Measurements from ENCODE around the gene CACNB2. TPM values are rescaled to one million over a fixed set of nuclear protein-coding genes. Genes with fewer than 3 reads are reported as not detected.

Gene CACNB2
- total RNA-seq, 1 experiment from 2014 or later = not detected

DNA sequence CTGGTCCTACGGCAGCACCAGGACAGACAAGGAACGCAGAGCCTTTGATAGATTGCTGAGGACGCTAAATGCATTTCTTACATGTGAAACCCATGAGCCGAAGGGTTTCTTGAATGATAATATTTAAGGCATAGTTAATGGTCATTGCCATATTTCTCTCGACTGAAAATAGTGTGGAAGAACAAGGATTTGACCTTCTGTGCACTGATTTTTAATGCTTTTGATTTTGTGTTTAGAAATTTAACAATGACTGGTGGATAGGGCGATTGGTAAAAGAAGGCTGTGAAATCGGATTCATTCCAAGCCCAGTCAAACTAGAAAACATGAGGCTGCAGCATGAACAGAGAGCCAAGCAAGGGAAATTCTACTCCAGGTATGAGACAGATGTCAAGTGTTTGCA lies 360.4 kb downstream of the CACNB2 start:
- Histone ChIP-seq H3K9me2 (ENCODE audit: insufficient read depth) (no peaks in the 10 kb centered on the region), H3K27ac (no peak overlapping the region), H3K36me3 (ENCODE audit: low read depth) (no peaks in the 10 kb centered on the region), H3K27me3 (ENCODE audit: insufficient read depth, low read depth) (no peaks in the 10 kb centered on the region; the same call in 1 of the 2 replicates), H3F3A (ENCODE audit: insufficient read depth, low read depth) (no peaks in the 10 kb centered on the region), H4K20me1 (ENCODE audit: insufficient read depth) (no peaks in the 10 kb centered on the region), H3K4me3 (no peak overlapping the region), H2AFZ (no peak overlapping the region), H3K4me2 (no peak overlapping the region), H3K79me2 (ENCODE audit: low read depth) (no peaks in the 10 kb centered on the region), H3K9me3 (ENCODE audit: insufficient read depth, low read depth) (no peaks in the 10 kb centered on the region), H3K4me1 (replicated peaks; ENCODE audit: insufficient read depth) (no peaks in the 10 kb centered on the region)
- BruUV-seq (replicated peaks) = no TSS peak
- CTCF ChIA-PET = no interaction called here
- no peak for DNase-seq
- TF ChIP-seq CTCF (conservative IDR thresholded peaks at IDR 0.05) (no peak), EZH2 (IDR thresholded peaks at IDR 0.05; ENCODE audit: low read depth) (no peak)
- intact Hi-C loops (cut with micrococcal nuclease; ENCODE audit: unreplicated experiment) = no loop called here
- POLR2A ChIA-PET (ENCODE audit: unreplicated experiment) = no interaction called here

GRCh38 chr10:18501198-18501597 lies 361.0 kb downstream of the CACNB2 start:
- POLR2A ChIA-PET (ENCODE audit: unreplicated experiment) = no interaction called here
- no peak for TF ChIP-seq EZH2 (IDR thresholded peaks at IDR 0.05; ENCODE audit: low read depth)
- TF ChIP-seq CTCF (conservative IDR thresholded peaks at IDR 0.05) = no peak
- CTCF ChIA-PET = no interaction called here
- Histone ChIP-seq H4K20me1 (ENCODE audit: insufficient read depth) (no peaks in the 10 kb centered on the region), H3F3A (ENCODE audit: insufficient read depth, low read depth) (no peaks in the 10 kb centered on the region), H3K4me3 (no peak overlapping the region), H3K27me3 (ENCODE audit: insufficient read depth, low read depth) (no peaks in the 10 kb centered on the region; the same call in 1 of the 2 replicates), H3K79me2 (ENCODE audit: low read depth) (no peaks in the 10 kb centered on the region), H3K36me3 (ENCODE audit: low read depth) (no peaks in the 10 kb centered on the region), H3K9me3 (ENCODE audit: insufficient read depth, low read depth) (no peaks in the 10 kb centered on the region), H2AFZ (no peak overlapping the region), H3K4me2 (no peak overlapping the region; the same call in 1 of the 2 replicates), H3K4me1 (replicated peaks; ENCODE audit: insufficient read depth) (no peaks in the 10 kb centered on the region), H3K27ac (no peak overlapping the region), H3K9me2 (ENCODE audit: insufficient read depth) (no peaks in the 10 kb centered on the region)
- intact Hi-C loops (cut with micrococcal nuclease; ENCODE audit: unreplicated experiment) = no loop called here
- no peak for DNase-seq
- no TSS peak for BruUV-seq (replicated peaks)

DNA sequence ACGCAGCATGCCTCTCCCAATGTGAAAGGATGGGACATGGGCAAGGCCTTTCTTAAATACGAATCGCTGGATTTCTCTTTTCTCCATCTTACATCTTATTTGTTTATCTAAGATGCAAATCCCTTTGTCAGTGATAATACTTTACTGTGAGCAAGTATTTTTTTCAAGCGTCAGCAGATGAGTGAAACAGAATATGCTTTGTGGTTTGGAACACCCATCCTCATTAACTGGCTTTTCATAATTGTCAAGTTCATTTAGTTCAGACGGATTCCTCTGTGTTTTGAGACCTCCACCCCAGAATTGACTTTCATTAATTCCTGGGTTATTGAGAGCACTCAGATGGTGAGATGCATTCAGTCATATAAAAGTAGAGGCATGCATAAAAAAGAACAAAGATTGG lies 361.4 kb downstream of the CACNB2 start:
- BruUV-seq (replicated peaks) = no TSS peak
- Histone ChIP-seq H3K27ac (no peak overlapping the region), H2AFZ (no peak overlapping the region), H3K9me3 (ENCODE audit: insufficient read depth, low read depth) (no peaks in the 10 kb centered on the region), H3F3A (ENCODE audit: insufficient read depth, low read depth) (no peaks in the 10 kb centered on the region), H3K9me2 (ENCODE audit: insufficient read depth) (no peaks in the 10 kb centered on the region), H3K36me3 (ENCODE audit: low read depth) (no peaks in the 10 kb centered on the region), H3K4me1 (replicated peaks; ENCODE audit: insufficient read depth) (no peaks in the 10 kb centered on the region), H3K4me2 (no peak overlapping the region; the same call in 1 of the 2 replicates), H4K20me1 (ENCODE audit: insufficient read depth) (no peaks in the 10 kb centered on the region), H3K4me3 (no peak overlapping the region), H3K27me3 (ENCODE audit: insufficient read depth, low read depth) (no peaks in the 10 kb centered on the region; the same call in 1 of the 2 replicates), H3K79me2 (ENCODE audit: low read depth) (no peaks in the 10 kb centered on the region)
- POLR2A ChIA-PET (ENCODE audit: unreplicated experiment) = no interaction called here
- intact Hi-C loops (cut with micrococcal nuclease; ENCODE audit: unreplicated experiment) = no loop called here
- TF ChIP-seq EZH2 (IDR thresholded peaks at IDR 0.05; ENCODE audit: low read depth) (no peak), CTCF (conservative IDR thresholded peaks at IDR 0.05) (no peak)
- CTCF ChIA-PET = no interaction called here
- no peak for DNase-seq
